Body of pancreas (tissue), 4 donors: Measurements from ENCODE around the gene DUOX2. TPM values are rescaled to one million over a fixed set of nuclear protein-coding genes. Genes with fewer than 3 reads are reported as not detected.

Experiments
- ATAC-seq: fragments of 150-250 bp; one replicate; pipeline ENCODE4 v1.9.1; 2016
- DNase-seq, 4 donors: peaks; one replicate each; pipeline ENCODE4 v3.0.0-alpha.2; 2019
- H3K27ac ChIP-seq, 4 donors: fragments of 200-600 bp; sonication (generic); 1 replicate in 3 of 4; 2 replicates in 1 of 4; pipeline versions ENCODE4 v1.5.1 to v1.6.1; 2016 to 2019; ENCODE audit warnings: mild to moderate bottlenecking in 1 of 4, mixed read lengths in 1 of 4, moderate library complexity in 1 of 4
- H3K27me3 ChIP-seq, 2 donors: fragments of 200-600 bp; sonication (generic); one replicate each; pipeline ENCODE4 v1.6.0; 2016; ENCODE audit warnings: mild to moderate bottlenecking in 1 of 2
- H3K36me3 ChIP-seq, 2 donors: fragments of 200-600 bp; sonication (generic); replicated peaks in 1 of 2; 2 replicates each; pipeline ENCODE4 v1.5.1; 2016; ENCODE audit warnings: low read depth in 2 of 2; ENCODE audit not compliant: insufficient read depth in 1 of 2
- H3K4me1 ChIP-seq: fragments of 200-600 bp; sonication (generic); one replicate; pipeline ENCODE4 v1.6.0; 2016
- H3K4me3 ChIP-seq, 2 donors: fragments of 200-600 bp; sonication (generic); 1 replicate in 1 of 2; 2 replicates in 1 of 2; pipeline ENCODE4 v1.5.1; 2016 to 2019
- H3K9me3 ChIP-seq, 3 donors: fragments of 200-600 bp; sonication (generic); 1 replicate in 2 of 3; 2 replicates in 1 of 3; pipeline ENCODE4 v1.5.1; 2016
- CTCF ChIP-seq, 7 experiments: fragments of 450-650 bp in 4 of 7; fragments of 200-600 bp in 3 of 7; sonication (generic) in 3 of 7; IDR thresholded peaks; one replicate each; pipeline ENCODE4 v1.5.1; 2016 to 2019; ENCODE audit warnings: antibody characterized with exemption in 7 of 7
- POLR2A ChIP-seq, 3 donors: fragments of 450-650 bp; IDR thresholded peaks; one replicate each; pipeline ENCODE4 v1.6.1; 2016; ENCODE audit warnings: antibody characterized with exemption in 3 of 3, mild to moderate bottlenecking in 2 of 3
- whole genome bisulfite sequencing, 2 donors: methylation state at CpG; one replicate each; pipeline ENCODE4 v1.1.5; 2017; 5-methylcytosine and 5-hydroxymethylcytosine counted together
- intact Hi-C: fragments of 100-400 bp; cut with DNase I; formaldehyde crosslinking; loops from one replicate; pipeline ENCODE4 v1.15.1; 2023
- total RNA-seq, 2 donors: library from RNA; depleted of rRNA; stranded (reverse); fragments of >200 nt; gene quantifications; one replicate each; pipeline ENCODE4 v1.1.0, GENCODE V29; 2016

Gene DUOX2
- total RNA-seq, 2 donors from 2014 or later = under 0.01 to 0.26 TPM

- DNase-seq (no peak), ATAC-seq (no peak)
- Histone ChIP-seq H3K27me3 (no peaks in the 10 kb centered on the region), H3K4me3 (no peak overlapping the region), H3K4me1 (no peaks in the 10 kb centered on the region), H3K36me3 (no peaks in the 10 kb centered on the region), H3K27ac (no peak overlapping the region), H3K9me3 (no peaks in the 10 kb centered on the region)
- no peak for TF ChIP-seq POLR2A (IDR thresholded peaks at IDR 0.05)
- TF ChIP-seq CTCF (IDR thresholded peaks at IDR 0.05) = no peak
- 63 to 65% methylated on average over 3 of the region's 3 CpGs for WGBS, 2 donors
- intact Hi-C loops = no loop called here
Observed at GRCh38 chr15:45089712-45090373, 24.1 kb downstream of the DUOX2 start.

- H3K36me3 ChIP-seq = no peaks in the 10 kb centered on the region
- no peaks in the 10 kb centered on the region for H3K27me3 ChIP-seq
- H3K9me3 ChIP-seq = no peaks in the 10 kb centered on the region
- peaks cover 3% of the 10 kb centered on the region for H3K4me1 ChIP-seq
- no peak overlapping the region for H3K4me3 ChIP-seq
- ATAC-seq (no peak), DNase-seq (no peak)
- intact Hi-C loops = no loop called here
- no peak overlapping the region for H3K27ac ChIP-seq
- WGBS, 2 donors = 89% methylated on average over 10 of the region's 10 CpGs
- TF ChIP-seq CTCF (IDR thresholded peaks at IDR 0.05) (no peak), POLR2A (IDR thresholded peaks at IDR 0.05) (no peak)
Observed at GRCh38 chr15:45088801-45089711, 24.9 kb downstream of the DUOX2 start.

GRCh38 chr15:45087513-45087912 lies 26.5 kb downstream of the DUOX2 start:
- Histone ChIP-seq H3K27ac (no peak overlapping the region), H3K36me3 (no peaks in the 10 kb centered on the region), H3K4me3 (no peak overlapping the region), H3K9me3 (no peaks in the 10 kb centered on the region), H3K27me3 (no peaks in the 10 kb centered on the region), H3K4me1 (peaks cover 13% of the 10 kb centered on the region)
- DNase-seq (no peak), ATAC-seq (no peak)
- no peak for TF ChIP-seq POLR2A (IDR thresholded peaks at IDR 0.05)
- no peak for TF ChIP-seq CTCF (IDR thresholded peaks at IDR 0.05)
- WGBS, 2 donors = 48 to 56% methylated on average over 1 of the region's 1 CpG
- intact Hi-C loops = no loop called here

GRCh38 chr15:45084163-45084562 lies 29.8 kb downstream of the DUOX2 start:
- no peak overlapping the region for H3K27ac ChIP-seq
- H3K9me3 ChIP-seq = no peaks in the 10 kb centered on the region
- intact Hi-C loops = no loop called here
- DNase-seq (no peak), ATAC-seq (no peak)
- no peaks in the 10 kb centered on the region for H3K27me3 ChIP-seq
- no peak overlapping the region for H3K4me3 ChIP-seq
- no peak for TF ChIP-seq CTCF (IDR thresholded peaks at IDR 0.05)
- TF ChIP-seq POLR2A (IDR thresholded peaks at IDR 0.05) = no peak
- H3K36me3 ChIP-seq = no peaks in the 10 kb centered on the region
- H3K4me1 ChIP-seq = peaks cover 28% of the 10 kb centered on the region
- 54 to 56% methylated on average over 3 of the region's 3 CpGs for WGBS, 2 donors
